Measurements from ENCODE around the gene ASH1L. TPM values are rescaled to one million over a fixed set of nuclear protein-coding genes. Genes with fewer than 3 reads are reported as not detected.
"Not testable (repeated sequence)": the region's sequence is repeated elsewhere in the genome, so short reads cannot be mapped to it uniquely, and the experiment has no call there.

ASH1L gene
- total RNA-seq, 6 experiments from 2014 or later: 25.7 to 32.5 (median 26.7) TPM

DNA sequence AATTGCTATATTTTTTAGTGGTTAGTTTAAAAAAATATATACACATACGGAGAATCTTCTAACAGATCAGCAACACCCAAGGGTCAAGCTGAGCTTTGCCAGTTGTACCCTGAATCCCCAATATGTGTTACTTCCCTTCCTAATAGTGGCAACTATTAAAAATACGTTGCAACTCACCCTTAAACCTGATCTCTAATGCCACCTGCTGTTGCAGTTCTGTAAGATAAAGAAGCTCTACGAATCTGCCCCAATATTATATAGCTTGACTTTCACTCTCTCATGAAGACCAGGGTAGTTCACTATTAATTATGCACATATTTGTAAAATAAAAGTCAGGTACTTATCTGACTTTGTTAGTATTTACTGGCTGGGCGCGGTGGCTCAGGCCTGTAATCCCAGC, 58.4 kb downstream of the ASH1L start:
- no peaks in the 10 kb centered on the region for H3K9me3 Mint-ChIP-seq
- peak; percentile 32 for DNase-seq
- H3K27me3 Mint-ChIP-seq (ENCODE audit: insufficient read depth): no peaks in the 10 kb centered on the region
- peak overlapping the region; percentile 36; the same call in 1 of the 2 replicates for H3K27ac Mint-ChIP-seq
- H3K4me1 Mint-ChIP-seq (ENCODE audit: low read depth): peaks cover 21% of the 10 kb centered on the region
- no peak overlapping the region for H3K4me3 Mint-ChIP-seq
- TF ChIP-seq CTCF (IDR thresholded peaks at IDR 0.05): peak; percentile 60
- H3K36me3 Mint-ChIP-seq (ENCODE audit: low read depth): no peaks in the 10 kb centered on the region

- Mint-ChIP-seq H3K4me1 (ENCODE audit: low read depth) (peaks cover 17% of the 10 kb centered on the region), H3K36me3 (ENCODE audit: low read depth) (no peaks in the 10 kb centered on the region), H3K9me3 (no peaks in the 10 kb centered on the region), H3K27me3 (ENCODE audit: insufficient read depth) (no peaks in the 10 kb centered on the region), H3K4me3 (no peak overlapping the region), H3K27ac (peak overlapping the region; percentile 41; the same call in 1 of the 2 replicates)
- no peak for DNase-seq
- TF ChIP-seq CTCF (IDR thresholded peaks at IDR 0.05): no peak
These were observed 62.5 kb downstream of the ASH1L start for GRCh38 chr1:155499953-155500639.

DNA sequence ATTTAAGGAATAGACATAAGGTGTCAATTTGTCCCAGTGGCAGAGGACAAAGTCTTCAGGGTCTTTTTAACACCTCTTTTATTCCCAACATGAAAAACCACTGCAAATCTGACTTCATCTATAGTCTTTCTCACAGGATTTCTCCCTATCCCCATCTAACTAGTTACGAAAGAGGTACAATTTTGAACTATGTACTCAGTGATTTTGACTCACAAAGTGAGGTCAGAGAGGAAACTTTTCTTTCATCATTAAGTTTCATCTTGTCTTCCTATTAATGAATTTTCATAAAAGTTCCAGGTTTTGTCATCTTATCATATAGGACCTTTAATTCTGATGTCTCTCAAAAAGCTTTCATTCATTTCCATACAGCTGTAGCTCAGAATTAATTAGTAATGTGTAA, 63.3 kb downstream of the ASH1L start:
- no peak for DNase-seq
- H3K4me3 Mint-ChIP-seq: no peak overlapping the region
- no peak for TF ChIP-seq CTCF (IDR thresholded peaks at IDR 0.05)
- H3K27me3 Mint-ChIP-seq (ENCODE audit: insufficient read depth): no peaks in the 10 kb centered on the region
- H3K9me3 Mint-ChIP-seq: no peaks in the 10 kb centered on the region
- no peaks in the 10 kb centered on the region for H3K36me3 Mint-ChIP-seq (ENCODE audit: low read depth)
- peak overlapping the region; percentile 41 for H3K27ac Mint-ChIP-seq
- peaks cover 17% of the 10 kb centered on the region for H3K4me1 Mint-ChIP-seq (ENCODE audit: low read depth)

DNA sequence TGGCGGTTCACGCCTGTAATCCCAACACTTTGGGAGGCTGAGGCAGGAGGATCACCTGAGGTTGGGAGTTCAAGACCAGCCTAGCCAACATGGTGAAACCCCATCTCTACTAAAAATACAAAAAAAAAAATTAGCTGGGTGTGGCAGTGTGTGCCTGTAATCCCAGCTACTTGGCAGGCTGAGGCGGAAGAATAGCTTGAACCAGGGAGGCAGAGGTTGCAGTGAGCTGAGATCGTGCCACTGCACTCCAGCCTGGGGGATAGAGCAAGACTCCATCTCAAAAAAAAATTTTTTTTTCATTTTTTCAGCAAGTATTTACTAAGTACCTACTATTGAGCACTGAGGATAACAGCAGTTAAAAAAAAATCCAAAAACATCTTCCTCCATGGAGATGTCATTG, 69.0 kb downstream of the ASH1L start:
- not testable (repeated sequence) for H3K27me3 Mint-ChIP-seq (ENCODE audit: insufficient read depth); H3K4me3 Mint-ChIP-seq; H3K27ac Mint-ChIP-seq; DNase-seq; H3K9me3 Mint-ChIP-seq; H3K36me3 Mint-ChIP-seq (ENCODE audit: low read depth); H3K4me1 Mint-ChIP-seq (ENCODE audit: low read depth)

DNA sequence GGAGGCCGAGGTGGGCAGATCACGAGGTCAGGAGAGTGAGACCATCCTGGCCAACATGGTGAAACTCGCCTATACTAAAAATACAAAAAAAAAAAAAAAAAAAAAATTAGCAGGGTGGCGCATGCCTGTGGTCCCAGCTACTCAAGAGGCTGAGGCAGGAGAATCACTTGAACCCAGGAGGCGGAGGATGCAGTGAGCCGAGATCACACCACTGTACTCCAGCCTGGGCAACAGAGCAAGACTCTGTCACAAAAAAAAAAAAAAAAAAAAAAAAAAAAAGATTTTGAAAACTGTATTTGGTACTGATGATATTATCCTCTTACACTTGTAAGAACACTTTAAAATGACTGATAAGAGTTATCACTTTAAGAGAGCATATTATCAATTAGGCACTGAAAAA, 74.2 kb downstream of the ASH1L start:
- not testable (repeated sequence) for H3K4me3 Mint-ChIP-seq; H3K36me3 Mint-ChIP-seq (ENCODE audit: low read depth); H3K27me3 Mint-ChIP-seq (ENCODE audit: insufficient read depth); H3K9me3 Mint-ChIP-seq; H3K27ac Mint-ChIP-seq; H3K4me1 Mint-ChIP-seq (ENCODE audit: low read depth); DNase-seq

DNA sequence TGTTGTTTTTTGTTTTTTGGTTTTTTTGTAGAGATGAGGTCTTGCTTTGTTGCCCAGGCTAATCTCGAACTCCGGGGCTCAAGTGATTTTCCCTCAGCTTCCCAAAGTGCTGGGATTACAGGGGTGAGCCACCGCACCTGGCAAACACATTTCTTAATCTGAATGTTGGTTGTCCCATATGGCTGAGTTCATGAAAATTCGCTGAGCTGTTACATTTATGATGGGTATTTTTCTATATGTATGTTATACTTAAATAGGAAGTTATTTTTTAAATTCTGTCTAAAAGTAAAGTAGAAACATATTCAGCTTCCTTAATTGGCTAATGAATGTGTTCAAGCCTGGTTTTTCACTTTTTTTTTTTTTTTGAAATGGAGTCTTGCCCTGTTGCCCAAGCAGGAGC, 75.1 kb downstream of the ASH1L start:
- DNase-seq: no peak
- H3K4me1 Mint-ChIP-seq (ENCODE audit: low read depth): peaks cover 6% of the 10 kb centered on the region

GRCh38 chr1:155486952-155487351, 75.7 kb downstream of the ASH1L start:
- H3K27ac Mint-ChIP-seq; DNase-seq; H3K27me3 Mint-ChIP-seq (ENCODE audit: insufficient read depth); H3K4me1 Mint-ChIP-seq (ENCODE audit: low read depth); H3K4me3 Mint-ChIP-seq; H3K36me3 Mint-ChIP-seq (ENCODE audit: low read depth); H3K9me3 Mint-ChIP-seq: not testable (repeated sequence)

More for the DNA sequence above, 75.1 kb downstream of the ASH1L start:
- Mint-ChIP-seq H3K36me3 (ENCODE audit: low read depth) (no peaks in the 10 kb centered on the region), H3K27me3 (ENCODE audit: insufficient read depth) (peaks cover 2% of the 10 kb centered on the region), H3K9me3 (no peaks in the 10 kb centered on the region), H3K4me3 (no peak overlapping the region), H3K27ac (no peak overlapping the region)
- TF ChIP-seq CTCF (IDR thresholded peaks at IDR 0.05): no peak

Data from HFFc6 (cell line).